KMS-11 (cell line): Measurements from ENCODE around the gene SRGAP1.

Source experiments
- H2AFZ ChIP-seq: fragments of 200-600 bp; sonication (generic); 2 replicates; pipeline ENCODE4 v1.6.1; 2016; ENCODE audit warnings: antibody characterized with exemption, mixed run types, low read depth
- H3K27ac ChIP-seq: fragments of 200-600 bp; sonication (generic); 2 replicates; pipeline ENCODE4 v1.6.1; 2016; ENCODE audit warnings: mild to moderate bottlenecking, mixed run types
- H3K27me3 ChIP-seq: fragments of 200-600 bp; sonication (generic); 2 replicates; pipeline ENCODE4 v1.6.1; 2017; ENCODE audit warnings: mild to moderate bottlenecking, low read depth, mixed run types, moderate library complexity; ENCODE audit not compliant: insufficient read depth
- H3K36me3 ChIP-seq: fragments of 200-600 bp; sonication (generic); 2 replicates; pipeline ENCODE4 v1.6.1; 2017; ENCODE audit warnings: mild to moderate bottlenecking, mixed run types; ENCODE audit not compliant: insufficient read depth
- H3K4me1 ChIP-seq: fragments of 200-600 bp; sonication (generic); 2 replicates; pipeline ENCODE4 v1.6.1; 2016; ENCODE audit warnings: mild to moderate bottlenecking, low read depth, mixed run types; ENCODE audit not compliant: poor library complexity, severe bottlenecking
- H3K4me2 ChIP-seq: fragments of 200-600 bp; sonication (generic); 2 replicates; pipeline ENCODE4 v1.7.0; 2016; ENCODE audit warnings: mild to moderate bottlenecking, mixed run types
- H3K4me3 ChIP-seq: fragments of 200-600 bp; sonication (generic); IDR thresholded peaks from 2 replicates; pipeline ENCODE4 v1.6.1; 2017; ENCODE audit warnings: low read depth, low read length, mixed read lengths; ENCODE audit not compliant: insufficient read depth
- H3K79me2 ChIP-seq: fragments of 200-600 bp; sonication (generic); 2 replicates; pipeline ENCODE4 v1.6.1; 2016; ENCODE audit warnings: low read depth, mixed run types; ENCODE audit not compliant: insufficient read depth
- H3K9ac ChIP-seq: fragments of 200-600 bp; sonication (generic); 2 replicates; pipeline ENCODE4 v1.6.1; 2016; ENCODE audit warnings: mild to moderate bottlenecking, mixed run types
- H4K20me1 ChIP-seq: fragments of 200-600 bp; sonication (generic); 2 replicates; pipeline ENCODE4 v1.6.1; 2016; ENCODE audit warnings: mild to moderate bottlenecking, mixed run types; ENCODE audit not compliant: insufficient read depth
- CTCF ChIP-seq: fragments of 200-600 bp; sonication (generic); conservative IDR thresholded peaks from 2 replicates; pipeline ENCODE4 v1.6.1; 2017; ENCODE audit warnings: low read depth, mild to moderate bottlenecking, antibody characterized with exemption, low read length, moderate library complexity, mixed read lengths

SRGAP1 gene

DNA sequence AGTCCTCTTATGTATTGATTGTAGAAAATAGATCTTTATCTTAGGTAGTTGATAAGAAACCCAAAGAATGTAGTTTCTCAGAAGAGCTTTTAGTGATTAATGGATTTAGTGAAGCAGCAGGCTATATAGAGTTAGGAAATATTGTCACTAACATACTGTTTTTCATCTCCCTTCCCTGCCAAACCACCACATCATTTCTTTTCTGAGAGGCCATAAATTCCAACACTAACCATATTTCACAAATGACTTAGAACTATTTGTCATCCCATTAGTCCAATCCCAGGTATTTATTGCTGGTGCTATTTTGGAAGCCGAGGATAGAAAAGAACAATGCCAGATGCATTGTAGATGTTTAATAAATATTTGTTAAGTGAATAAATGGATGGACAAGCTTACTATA, 191.9 kb downstream of the SRGAP1 start:
- H3K9ac ChIP-seq = no peak overlapping the region
- H3K4me1 ChIP-seq = no peaks in the 10 kb centered on the region
- H4K20me1 ChIP-seq = no peaks in the 10 kb centered on the region
- H3K27ac ChIP-seq = no peak overlapping the region
- H2AFZ ChIP-seq = no peak overlapping the region
- no peak overlapping the region for H3K4me2 ChIP-seq
- H3K4me3 ChIP-seq = no peak overlapping the region
- H3K36me3 ChIP-seq = no peaks in the 10 kb centered on the region
- no peak for TF ChIP-seq CTCF
- no peaks in the 10 kb centered on the region for H3K27me3 ChIP-seq
- no peaks in the 10 kb centered on the region for H3K79me2 ChIP-seq

DNA sequence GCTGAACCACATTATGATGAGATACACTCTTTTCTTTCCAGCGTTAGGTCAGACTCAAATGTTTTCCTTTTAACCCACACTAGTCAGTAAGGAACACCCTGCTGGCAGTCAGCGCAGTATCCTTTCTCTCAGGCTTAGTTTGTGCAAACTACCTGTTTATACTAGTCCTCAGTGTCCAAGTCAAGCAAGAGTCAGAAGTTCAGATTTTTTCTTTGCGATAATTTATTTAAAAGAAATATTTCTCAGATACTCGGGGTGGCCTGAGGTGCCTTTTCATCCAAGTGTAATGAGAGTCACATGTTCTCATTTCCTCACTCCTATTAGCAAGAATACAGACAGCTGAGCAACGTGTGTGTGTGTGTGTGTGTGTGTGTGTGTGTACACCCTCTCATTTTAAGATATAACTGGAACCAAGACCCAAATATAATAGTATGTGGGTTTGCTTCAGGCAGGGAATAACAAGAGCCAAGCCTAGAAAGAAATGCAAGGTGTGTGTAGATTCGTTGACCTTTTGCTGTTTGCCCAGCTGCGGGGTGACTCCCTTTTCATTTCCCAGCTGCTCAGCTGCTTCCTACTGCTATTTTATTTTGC, 194.9 kb downstream of the SRGAP1 start:
- Histone ChIP-seq H3K9ac (no peak overlapping the region), H3K27ac (no peak overlapping the region), H3K4me2 (no peak overlapping the region), H3K27me3 (no peaks in the 10 kb centered on the region), H3K4me1 (no peaks in the 10 kb centered on the region), H3K36me3 (no peaks in the 10 kb centered on the region), H3K79me2 (no peaks in the 10 kb centered on the region), H3K4me3 (no peak overlapping the region), H2AFZ (no peak overlapping the region), H4K20me1 (no peaks in the 10 kb centered on the region)
- TF ChIP-seq CTCF = no peak

GRCh38 chr12:64042911-64043310, 198.4 kb downstream of the SRGAP1 start:
- Histone ChIP-seq H3K27ac (no peak overlapping the region), H3K4me2 (no peak overlapping the region)

DNA sequence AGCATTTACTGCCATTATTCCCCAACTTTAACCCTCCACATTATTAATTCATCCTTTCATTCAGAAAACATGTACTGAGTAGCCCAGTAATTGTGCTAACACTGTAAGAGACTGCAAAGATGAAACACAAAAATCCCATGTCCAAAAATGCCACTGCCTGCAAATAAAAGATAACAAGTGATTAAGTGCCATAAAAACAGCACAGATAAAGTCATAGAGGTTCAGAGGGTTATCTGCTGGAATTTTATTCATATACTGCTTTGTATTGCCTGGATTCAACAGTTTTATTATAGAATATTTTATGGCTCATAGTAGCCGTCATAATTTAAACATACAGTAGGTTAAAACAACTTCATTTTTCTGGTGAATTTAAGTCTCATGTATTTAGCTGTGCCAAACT, 199.7 kb downstream of the SRGAP1 start:
- Histone ChIP-seq H4K20me1 (no peaks in the 10 kb centered on the region), H3K4me1 (no peaks in the 10 kb centered on the region), H3K27ac (no peak overlapping the region), H3K4me2 (no peak overlapping the region), H2AFZ (no peak overlapping the region), H3K79me2 (no peaks in the 10 kb centered on the region), H3K27me3 (no peaks in the 10 kb centered on the region), H3K9ac (no peak overlapping the region), H3K36me3 (no peaks in the 10 kb centered on the region), H3K4me3 (no peak overlapping the region)
- no peak for TF ChIP-seq CTCF

More at GRCh38 chr12:64042911-64043310, 198.4 kb downstream of the SRGAP1 start:
- Histone ChIP-seq H4K20me1 (no peaks in the 10 kb centered on the region), H3K4me3 (no peak overlapping the region), H3K36me3 (no peaks in the 10 kb centered on the region), H3K79me2 (no peaks in the 10 kb centered on the region), H3K27me3 (no peaks in the 10 kb centered on the region), H2AFZ (no peak overlapping the region), H3K4me1 (no peaks in the 10 kb centered on the region), H3K9ac (no peak overlapping the region)
- no peak for TF ChIP-seq CTCF
